Measurements from ENCODE around the gene ACRV1. TPM values are rescaled to one million over a fixed set of nuclear protein-coding genes. Genes with fewer than 3 reads are reported as not detected.

ACRV1 gene
- total and polyA plus RNA-seq, 2 of the 13 experiments (the other 11 are each of a cell fraction or from before 2014, with no cell fraction given) = not detected

DNA sequence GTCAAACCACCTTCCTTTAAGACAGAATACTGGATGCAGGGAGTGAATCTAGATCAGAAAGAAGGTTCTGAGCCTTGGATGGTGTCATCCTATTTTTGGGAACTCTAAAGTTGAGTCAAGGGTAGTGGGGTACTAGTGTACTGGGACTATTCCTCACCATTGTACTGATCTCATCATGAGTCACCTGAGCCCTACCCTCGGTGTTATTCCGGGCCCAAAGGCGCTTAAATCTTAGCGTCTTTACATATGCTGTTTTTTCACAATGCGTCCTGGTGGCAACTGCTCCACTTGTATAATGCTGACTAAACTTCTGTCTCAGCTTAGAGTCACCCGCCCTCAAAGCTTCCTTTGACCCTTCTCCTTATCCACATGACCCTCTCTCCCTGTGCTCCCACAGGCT is 40.1 kb upstream of the ACRV1 start:
- DNase-seq (ENCODE audit: low spot score) (no peak), FAIRE-seq (no peak), ATAC-seq (no peak)
- Histone ChIP-seq H3K9ac (ENCODE audit: insufficient read depth, low read depth, low read length) (no peak overlapping the region), H3K4me1 (ENCODE audit: insufficient read depth, low read length) (no peaks in the 10 kb centered on the region), H2AFZ (ENCODE audit: low read length) (no peak overlapping the region), H3K27me3 (ENCODE audit: control insufficient read depth in 1 of 2, insufficient read depth in 2 of 2, low read length in 2 of 2) (peaks cover 1 to 19% of the 10 kb centered on the region in 2 experiments; a peak in 3 of 5 replicates), H3K9me3 (ENCODE audit: low read length) (no peaks in the 10 kb centered on the region), H3K79me2 (ENCODE audit: insufficient read depth, low read length) (no peaks in the 10 kb centered on the region), H3K36me3 (replicated peaks in 1 of 2; ENCODE audit: control insufficient read depth in 1 of 2, insufficient read depth in 2 of 2, low read length in 2 of 2) (no peaks in the 10 kb centered on the region), H3K4me2 (ENCODE audit: low read depth, low read length) (no peak overlapping the region), H3K4me3 (replicated peaks in 1 of 3; ENCODE audit: insufficient read depth in 1 of 3, low read depth in 2 of 3, low read length in 3 of 3) (no peak overlapping the region), H4K20me1 (ENCODE audit: insufficient read depth, low read length) (no peaks in the 10 kb centered on the region), H3K27ac (ENCODE audit: extremely low read length, insufficient read depth, low read length) (no peak overlapping the region)
- in situ Hi-C loops (cut with HindIII; ENCODE audit: extremely low pct_ligation_motif_present, low pct_unique_long_range_greater_than_20kb) (loop anchor here (10.0 kb wide), 1 partner anchor 154 kb away; no protein-coding TSS in a partner anchor), intact Hi-C loops (cut with micrococcal nuclease; ENCODE audit: unreplicated experiment) (no loop called here)
- no TSS peak for BruUV-seq (replicated peaks)
- POLR2A ChIA-PET = no interaction called here
- WGBS (ENCODE audit: low lambda C conversion rate) = 10% methylated on average over 6 of the region's 6 CpGs
- CTCF ChIA-PET (ENCODE audit: low intra/inter-chr PET ratio, low total read pairs) = no interaction called here
- no peak for TF ChIP-seq SSRP1 (CRISPR knock-in tag; IDR thresholded peaks at IDR 0.05)
- TF ChIP-seq, protein P1, sequence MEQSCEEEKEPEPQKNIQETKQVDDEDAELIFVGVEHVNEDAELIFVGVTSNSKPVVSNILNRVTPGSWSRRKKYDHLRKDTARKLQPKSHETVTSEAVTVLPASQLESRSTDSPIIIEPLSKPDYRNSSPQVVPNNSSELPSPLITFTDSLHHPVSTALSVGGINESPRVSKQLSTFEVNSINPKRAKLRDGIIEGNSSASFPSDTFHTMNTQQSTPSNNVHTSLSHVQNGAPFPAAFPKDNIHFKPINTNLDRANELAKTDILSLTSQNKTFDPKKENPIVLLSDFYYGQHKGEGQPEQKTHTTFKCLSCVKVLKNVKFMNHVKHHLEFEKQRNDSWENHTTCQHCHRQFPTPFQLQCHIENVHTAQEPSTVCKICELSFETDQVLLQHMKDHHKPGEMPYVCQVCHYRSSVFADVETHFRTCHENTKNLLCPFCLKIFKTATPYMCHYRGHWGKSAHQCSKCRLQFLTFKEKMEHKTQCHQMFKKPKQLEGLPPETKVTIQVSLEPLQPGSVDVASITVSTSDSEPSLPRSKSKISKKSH (CRISPR knock-in tag; IDR thresholded peaks at IDR 0.05; ENCODE audit: borderline replicate concordance) = no peak
- no peak for TF ChIP-seq MXD4 (CRISPR knock-in tag; IDR thresholded peaks at IDR 0.05)
- no peak for TF ChIP-seq KDM2A (CRISPR knock-in tag; IDR thresholded peaks at IDR 0.05; ENCODE audit: borderline replicate concordance, low read depth)
- TF ChIP-seq, protein P2, sequence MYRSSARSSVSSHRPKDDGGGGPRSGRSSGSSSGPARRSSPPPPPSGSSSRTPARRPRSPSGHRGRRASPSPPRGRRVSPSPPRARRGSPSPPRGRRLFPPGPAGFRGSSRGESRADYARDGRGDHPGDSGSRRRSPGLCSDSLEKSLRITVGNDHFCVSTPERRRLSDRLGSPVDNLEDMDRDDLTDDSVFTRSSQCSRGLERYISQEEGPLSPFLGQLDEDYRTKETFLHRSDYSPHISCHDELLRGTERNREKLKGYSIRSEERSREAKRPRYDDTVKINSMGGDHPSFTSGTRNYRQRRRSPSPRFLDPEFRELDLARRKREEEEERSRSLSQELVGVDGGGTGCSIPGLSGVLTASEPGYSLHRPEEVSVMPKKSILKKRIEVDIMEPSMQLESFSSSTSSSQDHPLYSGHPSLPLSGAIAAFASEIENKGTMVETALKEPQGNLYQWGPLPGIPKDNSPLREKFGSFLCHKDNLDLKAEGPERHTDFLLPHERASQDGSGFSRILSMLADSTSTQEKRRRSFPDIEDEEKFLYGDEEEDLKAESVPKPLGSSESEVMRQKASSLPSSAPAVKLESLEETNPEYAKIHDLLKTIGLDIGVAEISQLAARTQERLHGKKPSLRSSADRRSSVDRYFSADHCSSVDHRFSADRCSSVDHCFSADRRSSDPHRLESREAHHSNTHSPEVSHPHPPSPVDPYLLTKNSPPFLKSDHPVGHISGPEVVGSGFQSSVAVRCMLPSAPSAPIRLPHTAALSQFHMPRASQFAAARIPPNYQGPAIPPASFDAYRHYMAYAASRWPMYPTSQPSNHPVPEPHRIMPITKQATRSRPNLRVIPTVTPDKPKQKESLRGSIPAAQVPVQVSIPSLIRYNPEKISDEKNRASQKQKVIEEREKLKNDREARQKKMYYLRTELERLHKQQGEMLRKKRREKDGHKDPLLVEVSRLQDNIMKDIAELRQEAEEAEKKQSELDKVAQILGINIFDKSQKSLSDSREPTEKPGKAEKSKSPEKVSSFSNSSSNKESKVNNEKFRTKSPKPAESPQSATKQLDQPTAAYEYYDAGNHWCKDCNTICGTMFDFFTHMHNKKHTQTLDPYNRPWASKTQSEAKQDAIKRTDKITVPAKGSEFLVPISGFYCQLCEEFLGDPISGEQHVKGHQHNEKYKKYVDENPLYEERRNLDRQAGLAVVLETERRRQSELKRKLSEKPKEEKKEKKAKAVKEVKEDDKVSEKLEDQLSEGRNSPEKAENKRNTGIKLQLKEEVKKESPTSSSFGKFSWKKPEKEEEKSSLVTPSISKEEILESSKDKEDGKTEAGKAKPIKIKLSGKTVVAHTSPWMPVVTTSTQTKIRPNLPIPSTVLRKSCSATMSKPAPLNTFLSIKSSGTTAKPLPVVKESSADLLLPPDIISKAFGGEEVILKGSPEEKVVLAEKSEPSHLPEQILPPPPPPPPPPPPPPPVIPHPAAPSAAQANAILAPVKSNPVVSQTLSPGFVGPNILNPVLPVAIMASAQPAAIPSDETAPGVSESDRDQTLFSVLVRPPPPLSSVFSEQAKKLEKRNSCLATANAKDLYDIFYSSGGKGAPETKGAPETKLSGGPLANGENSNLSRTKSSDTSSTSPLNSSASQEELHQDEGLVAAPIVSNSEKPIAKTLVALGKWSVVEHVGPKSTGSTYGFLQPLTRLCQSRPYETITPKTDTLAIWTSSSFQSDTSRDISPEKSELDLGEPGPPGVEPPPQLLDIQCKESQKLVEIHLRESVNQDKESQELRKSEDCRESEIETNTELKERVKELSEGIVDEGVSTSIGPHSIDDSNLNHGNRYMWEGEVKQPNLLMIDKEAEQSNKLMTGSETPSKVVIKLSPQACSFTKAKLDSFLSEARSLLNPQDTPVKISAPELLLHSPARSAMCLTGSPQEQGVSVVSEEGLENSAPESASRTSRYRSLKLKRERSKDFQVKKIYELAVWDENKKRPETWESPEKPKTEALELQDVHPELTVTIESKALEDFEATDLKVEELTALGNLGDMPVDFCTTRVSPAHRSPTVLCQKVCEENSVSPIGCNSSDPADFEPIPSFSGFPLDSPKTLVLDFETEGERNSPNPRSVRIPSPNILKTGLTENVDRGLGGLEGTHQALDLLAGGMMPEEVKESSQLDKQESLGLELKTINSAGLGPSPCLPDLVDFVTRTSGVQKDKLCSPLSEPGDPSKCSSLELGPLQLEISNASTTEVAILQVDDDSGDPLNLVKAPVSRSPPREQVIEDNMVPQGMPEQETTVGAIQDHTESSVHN (CRISPR knock-in tag; IDR thresholded peaks at IDR 0.05) = no peak
- TF ChIP-seq, protein P3, sequence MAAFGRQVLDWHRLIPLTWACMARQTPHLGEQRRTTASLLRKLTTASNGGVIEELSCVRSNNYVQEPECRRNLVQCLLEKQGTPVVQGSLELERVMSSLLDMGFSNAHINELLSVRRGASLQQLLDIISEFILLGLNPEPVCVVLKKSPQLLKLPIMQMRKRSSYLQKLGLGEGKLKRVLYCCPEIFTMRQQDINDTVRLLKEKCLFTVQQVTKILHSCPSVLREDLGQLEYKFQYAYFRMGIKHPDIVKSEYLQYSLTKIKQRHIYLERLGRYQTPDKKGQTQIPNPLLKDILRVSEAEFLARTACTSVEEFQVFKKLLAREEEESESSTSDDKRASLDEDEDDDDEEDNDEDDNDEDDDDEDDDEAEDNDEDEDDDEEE (CRISPR knock-in tag; IDR thresholded peaks at IDR 0.05) = no peak
- no peak for TF ChIP-seq FOXO4 (CRISPR knock-in tag; conservative IDR thresholded peaks at IDR 0.05)
- no peak for TF ChIP-seq ZNF546 (CRISPR knock-in tag; conservative IDR thresholded peaks at IDR 0.05)
- no peak for TF ChIP-seq ATF7-NPFF (CRISPR knock-in tag; IDR thresholded peaks at IDR 0.05; ENCODE audit: low read depth)
- no peak for TF ChIP-seq ZNF235 (CRISPR knock-in tag; IDR thresholded peaks at IDR 0.05; ENCODE audit: borderline replicate concordance)
- TF ChIP-seq TCF12 (IDR thresholded peaks at IDR 0.05) = no peak
- TF ChIP-seq TCF12 (CRISPR knock-in tag; IDR thresholded peaks at IDR 0.05) = no peak
- no peak for TF ChIP-seq ZSCAN29 (CRISPR knock-in tag; conservative IDR thresholded peaks at IDR 0.05)

Data from HepG2 (cell line).